Glomerular visceral epithelial cell (primary cell): ENCODE measurements around the gene NUMA1.
A peak's percentile ranks its signal among the peaks of the same experiment; 100 is the strongest.

Source experiments
- DNase-seq: peaks from one replicate; pipeline ENCODE4 v3.0.0-alpha.2; 2016; ENCODE audit errors: extremely low spot score

The NUMA1 gene

DNA sequence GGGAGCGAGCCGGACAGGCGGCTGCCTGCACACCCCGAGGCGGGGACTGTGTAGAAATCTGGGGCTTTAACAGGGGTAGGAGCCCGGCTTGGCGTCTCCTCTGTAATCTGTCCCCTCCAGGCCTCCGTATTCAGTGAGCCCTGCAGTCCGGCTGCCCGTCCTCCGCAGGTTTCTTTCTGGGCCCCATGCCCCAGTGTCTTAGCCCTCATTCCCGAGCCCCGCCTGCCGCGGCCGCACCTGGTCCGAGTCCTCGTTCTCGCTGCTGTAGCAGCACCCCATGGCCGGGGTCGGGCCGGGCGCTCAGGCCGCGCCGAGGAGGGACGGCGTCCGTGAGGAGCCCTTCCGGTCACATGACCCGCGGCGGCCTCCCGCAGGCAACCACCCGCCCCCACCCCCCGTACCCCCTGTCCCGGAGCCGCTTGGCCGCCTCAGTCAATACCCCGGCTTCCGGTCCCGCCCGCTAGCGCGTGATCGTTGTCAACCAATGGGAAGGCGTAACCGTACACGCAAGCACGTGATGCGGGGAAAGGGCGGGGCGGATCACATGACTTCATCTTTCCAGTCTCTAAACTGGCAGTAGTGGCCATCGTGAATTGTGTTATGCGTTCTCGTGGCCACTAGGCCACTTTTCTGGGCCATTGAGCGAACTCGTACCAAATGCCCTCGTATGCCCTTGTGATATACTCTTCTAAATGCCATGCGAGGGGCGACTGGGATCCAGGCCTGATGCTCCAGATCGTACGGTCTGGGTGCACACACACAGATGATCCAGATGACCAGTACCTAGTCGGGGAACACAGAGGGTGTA, 22.8 kb upstream of the NUMA1 start, which contains the start of gene LAMTOR1:
Gene LAMTOR1 (minus strand): TSS at position 352 of the 808 bp plus-strand sequence. CDS start 73 bp downstream, at position 279.
- peak; percentile 98 for DNase-seq

DNA sequence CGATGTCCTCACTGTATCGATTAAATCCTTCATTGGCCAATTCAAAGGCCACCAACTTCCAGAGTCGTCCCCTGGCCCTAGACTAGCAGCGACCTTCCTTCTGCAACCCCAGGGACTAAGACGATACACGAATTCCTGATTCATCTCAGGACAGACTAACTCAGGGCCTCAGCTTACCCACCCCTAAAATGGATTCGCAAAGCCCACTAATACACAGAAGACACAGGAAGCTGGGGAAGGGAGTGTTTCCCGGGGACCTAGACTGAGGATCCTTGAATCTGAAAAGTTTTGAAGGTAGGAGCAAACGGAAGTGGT, 22.2 kb upstream of the NUMA1 start:
- no peak for DNase-seq

DNA sequence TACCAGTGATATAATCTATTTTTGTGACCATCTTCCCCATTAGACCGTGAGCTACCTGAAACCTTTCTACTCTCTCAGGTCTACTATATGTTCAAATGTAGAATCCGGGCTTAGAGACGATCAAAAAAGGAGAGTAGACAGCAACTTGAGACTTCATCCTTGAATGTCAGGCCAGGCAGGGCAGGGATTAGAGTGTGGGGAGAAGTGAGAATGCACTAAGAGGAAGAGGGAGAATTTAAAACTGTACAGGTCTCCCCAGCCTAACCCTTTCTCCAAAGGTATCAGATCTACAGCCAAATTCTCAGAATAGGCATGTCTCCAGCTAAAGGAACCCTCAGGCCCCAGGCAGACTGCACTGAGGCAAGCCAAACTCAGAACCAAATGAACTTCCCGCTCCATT, 21.8 kb upstream of the NUMA1 start:
- no peak for DNase-seq

DNA sequence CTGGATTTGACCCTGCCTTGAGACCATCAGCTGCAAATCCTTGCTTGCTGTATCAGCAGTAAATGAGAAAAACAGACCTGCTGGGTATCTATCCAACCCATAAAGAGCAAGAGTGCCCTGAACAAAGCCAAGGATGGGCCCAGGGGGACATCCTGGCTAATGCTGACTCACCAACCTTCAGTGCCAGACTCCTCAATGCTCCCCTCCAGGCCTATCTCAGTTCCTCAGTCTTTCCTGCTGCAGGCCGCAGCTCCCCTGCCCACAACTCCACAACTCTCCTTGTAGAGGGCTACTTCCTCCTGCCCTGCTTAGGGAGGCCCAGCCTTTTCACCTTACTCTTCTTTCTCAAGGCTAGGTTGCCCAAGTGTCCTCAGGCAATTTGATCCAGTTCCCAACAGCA, 20.1 kb upstream of the NUMA1 start:
- DNase-seq: no peak

DNA sequence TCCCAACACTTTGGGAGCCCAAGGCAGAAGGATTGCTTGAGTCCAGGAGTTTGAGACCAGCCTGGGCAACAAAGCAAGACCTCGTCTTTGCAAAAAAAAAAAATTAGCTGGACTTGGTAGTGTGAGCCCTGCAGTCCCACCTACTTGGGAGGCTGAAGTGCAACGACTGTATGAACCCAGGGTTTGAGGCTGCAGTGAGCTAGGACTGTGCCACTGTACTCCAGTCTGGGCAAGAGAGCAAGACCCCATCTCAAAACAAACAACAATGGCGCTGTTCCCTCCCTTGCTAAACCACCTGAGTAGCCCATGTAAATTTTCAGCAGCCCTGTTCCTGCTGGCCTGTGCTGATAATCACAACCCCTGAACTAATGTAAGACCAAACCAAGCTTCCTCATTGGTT, 19.7 kb upstream of the NUMA1 start:
- DNase-seq: no peak

DNA sequence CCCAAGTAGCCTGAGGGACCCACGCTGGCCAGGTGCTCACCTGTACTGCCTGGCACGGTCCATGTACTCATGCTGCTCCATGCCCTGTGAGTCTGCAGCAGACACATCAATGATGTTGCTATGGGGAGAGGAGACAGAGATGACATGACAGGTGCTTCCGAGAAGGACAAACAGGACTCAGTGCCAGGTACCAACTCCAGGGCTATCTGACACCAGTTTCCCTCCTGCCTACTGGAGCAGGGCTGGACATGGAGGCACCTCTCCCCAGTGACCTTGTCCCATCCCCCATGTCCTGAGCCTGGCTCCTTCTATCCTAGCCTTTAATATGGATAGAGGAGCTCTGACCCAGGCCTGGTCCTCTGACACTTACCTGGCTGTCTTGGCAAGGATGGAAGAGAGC, 18.4 kb upstream of the NUMA1 start:
- no peak for DNase-seq

DNA sequence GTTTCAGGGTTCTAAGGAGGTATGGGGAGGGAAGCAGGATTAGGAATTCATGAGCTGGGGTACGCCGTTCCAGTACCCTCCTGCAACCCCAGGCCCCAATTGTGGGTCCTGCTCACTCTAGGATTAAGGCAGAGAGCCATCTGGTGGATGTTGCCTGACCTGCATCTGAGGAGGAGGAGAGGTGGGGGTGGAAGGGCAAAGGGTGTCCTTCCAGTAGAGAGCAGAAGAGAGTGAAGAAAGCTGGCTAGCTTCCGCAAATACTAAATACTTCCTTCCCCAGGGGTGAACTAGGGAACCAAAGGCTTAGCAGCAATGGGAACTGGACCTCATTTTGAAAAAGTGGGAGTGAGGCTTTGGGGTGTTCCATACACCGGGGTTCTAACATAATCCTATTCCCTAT, 10.9 kb upstream of the NUMA1 start:
- peak; percentile 38 for DNase-seq

DNA sequence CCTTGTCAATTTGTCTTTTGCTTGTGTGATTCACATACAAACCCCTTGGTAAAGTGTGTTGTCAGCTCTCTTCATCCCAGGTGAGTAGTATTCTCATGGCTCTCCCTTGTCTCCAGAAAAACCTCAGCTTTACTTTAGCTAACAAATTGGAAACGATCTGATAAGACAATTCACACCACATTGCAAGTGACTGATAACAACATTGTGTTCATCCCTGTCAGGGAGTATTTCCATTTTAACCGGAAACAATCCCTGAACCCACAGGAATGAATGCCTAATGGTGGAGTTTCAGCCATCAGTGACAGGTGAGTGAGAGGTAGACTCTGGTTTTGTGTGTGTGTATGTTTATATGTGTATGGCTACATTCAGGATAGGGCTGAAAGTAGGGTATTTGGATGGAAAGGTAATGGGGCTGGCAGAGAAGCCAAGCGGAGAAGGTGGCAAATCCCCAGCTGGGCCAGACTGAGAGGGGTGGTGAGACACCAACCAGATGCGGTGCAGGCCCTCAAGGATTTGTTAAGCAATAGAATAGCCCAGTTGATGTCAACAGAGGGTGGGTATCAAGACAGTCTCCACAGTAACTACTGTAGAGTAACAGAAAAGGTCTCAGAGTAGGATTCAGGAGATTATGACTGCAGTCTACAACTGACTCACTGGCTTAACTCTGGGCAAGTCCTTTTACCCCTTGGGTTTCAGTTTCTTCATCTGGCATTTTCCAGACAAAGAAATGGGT, 7.9 kb upstream of the NUMA1 start:
- DNase-seq: no peak

DNA sequence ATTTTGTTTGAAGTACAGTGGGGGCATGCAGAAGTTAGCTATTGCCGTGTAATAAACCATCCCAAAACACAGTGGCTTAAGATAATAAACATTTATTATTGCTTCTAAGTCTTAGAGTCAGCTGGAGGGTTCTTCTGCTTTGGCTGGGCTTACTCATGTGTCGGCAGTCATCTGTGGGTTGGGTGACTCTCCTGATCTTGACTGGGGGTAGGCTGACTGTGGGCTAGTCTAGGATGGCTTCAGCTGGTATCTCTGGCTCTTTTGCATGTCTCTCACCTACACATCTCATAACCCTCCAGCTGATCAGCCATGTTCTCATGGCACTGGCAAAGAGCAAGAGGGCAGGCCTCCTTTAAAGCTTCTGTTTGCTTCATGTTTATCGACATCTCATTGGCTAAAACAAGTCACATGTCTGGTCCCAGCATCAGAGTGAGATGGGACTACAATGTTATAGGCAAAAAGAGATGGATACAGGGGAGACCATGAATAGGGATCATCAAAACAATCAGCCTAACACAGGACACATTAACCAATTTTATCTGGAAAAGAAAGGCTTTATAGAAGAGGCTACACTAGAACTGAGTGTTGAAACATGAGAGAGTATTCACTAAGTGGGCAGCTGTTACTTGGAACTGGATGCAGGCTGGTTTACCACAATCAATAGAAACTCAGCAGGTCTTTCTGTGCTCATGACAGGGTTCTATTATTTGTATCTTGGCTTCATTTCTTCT, 5.4 kb upstream of the NUMA1 start:
- DNase-seq: no peak

DNA sequence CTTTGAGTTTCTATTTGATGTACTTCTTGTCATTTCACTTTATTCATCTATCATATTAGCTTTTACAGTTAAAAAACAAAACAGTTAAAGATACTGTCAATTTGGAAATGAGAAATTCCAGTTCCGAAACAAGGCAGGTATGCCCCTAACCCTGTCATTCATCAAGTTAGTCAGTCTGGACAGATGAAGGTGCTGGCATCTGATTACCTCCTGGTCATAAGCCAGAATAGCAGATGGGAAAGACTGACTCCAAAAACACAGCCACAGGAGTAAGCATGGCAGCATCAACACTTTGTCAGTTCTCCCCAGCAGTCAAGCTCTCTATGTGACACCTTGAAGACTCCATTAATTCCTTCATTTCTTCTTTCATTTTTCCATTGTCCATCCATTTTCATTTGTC, 4.6 kb upstream of the NUMA1 start:
- DNase-seq: no peak

DNA sequence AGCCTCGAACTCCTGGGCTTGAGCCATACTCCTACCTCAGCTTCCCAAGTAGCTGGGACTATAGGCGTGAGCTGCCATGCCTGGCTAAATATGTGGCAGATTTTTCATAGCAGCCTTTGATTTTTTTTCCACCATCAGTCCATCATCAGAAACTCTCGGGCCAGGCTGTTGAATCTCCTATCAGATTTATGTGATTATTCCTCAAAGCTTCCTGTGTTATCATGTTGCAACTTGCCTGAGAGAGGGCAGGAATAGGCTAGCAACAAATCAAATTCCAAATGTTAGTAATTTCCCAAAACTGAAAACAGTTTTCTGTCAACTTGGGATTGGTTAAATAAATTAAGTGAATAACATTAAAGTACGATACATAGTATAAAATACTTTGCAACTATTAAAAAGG, 3.7 kb upstream of the NUMA1 start:
- DNase-seq: no peak

DNA sequence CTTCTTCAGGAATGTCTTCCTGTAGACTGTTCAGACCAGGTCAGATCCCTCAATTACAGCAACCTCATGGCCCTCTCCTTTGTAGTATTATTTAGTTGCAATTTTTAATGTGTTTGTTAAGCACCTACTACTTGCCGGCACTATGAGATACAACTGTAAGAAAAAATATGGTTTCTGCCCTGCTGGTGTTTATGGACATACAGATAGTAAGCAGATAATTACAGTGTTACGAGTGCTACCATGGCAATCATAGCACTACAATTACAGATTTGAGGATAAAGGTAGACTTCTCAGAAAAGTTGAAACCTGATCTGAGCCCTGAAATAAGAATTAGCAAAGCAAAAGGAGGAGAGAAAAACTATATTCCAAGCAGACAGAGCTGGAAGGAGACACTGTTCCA, 3.1 kb upstream of the NUMA1 start:
- DNase-seq: no peak

DNA sequence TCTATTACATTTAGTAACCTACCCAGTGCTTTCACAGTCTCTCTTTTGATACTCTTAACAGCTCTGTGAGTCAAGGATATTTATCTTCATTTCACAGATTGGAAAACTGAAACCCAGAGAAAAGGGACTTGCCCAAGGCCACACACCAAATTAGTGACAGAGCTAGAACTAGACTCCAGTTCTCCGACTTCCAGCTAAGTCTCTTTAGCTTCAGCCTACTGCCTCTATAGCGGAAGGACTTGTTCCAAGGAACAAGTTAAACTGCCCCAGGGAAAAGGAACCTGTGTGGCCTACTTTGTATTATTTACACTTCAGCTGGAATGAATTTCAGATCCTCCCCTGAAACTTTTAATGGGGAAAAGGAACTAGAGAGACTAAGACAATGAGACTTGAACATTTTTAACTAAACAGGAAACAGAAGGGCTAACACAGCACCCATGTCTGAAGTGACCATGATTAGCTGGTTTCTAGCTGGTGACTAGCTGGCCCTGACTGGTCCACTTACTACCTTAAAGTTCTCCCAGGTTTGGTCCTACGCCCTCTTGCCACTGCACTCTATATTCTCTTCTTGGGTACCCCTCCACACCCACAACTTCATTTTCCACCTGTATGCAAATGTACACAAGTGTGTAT, 1.6 kb upstream of the NUMA1 start:
- no peak for DNase-seq

DNA sequence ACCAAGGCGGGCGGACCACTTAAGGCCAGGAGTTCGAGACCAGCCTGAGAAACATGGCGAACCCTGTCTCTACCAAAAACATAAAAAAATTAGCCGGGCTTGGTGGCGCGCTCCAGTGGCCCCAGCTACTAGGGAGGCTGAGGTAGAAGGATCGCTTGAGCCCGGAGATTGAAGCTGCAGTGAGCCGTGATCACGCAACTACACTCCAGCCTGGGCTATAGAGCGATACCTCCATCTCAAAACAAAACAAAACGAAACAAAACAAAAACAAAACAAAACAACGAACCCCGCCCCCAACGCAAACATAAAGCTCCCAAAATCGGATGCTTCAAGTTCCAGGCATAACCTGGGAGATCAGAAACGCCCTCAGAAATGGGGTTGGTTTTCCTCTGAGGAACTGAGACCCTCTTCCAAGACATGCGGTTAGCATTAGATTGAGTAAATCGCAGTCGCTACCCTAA, 872 bp upstream of the NUMA1 start:
- DNase-seq: no peak

DNA sequence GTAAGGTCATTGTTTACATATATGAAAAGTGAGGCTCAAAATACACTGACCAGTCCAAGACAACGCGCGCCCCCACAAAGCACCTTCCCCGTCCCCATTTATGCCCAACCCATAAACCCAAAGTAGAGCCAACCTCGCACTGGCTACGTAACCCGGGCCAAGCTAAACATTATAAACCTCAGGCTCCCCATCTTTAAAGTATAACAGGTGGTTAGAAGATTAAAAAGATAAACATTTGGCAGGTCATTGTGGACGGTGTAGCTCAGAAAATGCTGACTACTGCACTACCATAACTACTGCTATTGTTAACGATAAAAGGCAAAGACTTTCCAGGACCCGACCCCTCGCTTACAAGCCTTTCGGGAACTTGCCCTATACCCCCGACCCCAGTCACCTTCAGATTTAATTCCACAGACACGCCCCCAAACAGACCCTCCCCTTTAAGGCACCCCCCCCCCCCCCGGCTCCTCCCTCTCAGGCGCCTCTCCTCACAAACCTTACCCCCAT, 470 bp downstream of the NUMA1 start:
- DNase-seq: no peak

DNA sequence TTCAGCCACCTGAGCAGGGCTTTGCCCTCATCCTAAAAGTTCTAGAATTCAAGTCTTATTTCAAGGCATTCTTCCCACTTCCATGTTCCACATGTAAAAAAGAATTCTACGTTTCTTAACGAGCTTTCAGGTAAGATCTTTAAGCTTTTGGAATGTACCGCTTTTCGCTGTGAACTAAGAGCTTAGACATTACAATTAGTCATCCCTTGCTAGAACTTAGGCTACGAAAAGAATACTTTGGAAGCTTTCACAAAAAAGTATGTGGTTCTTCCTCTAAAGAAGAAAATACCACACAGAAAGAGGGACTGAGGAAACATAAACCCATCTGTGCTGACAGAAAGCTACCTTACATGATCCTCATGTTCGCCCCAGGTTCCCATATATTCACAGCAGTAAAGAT, 1.9 kb downstream of the NUMA1 start:
- DNase-seq: no peak

DNA sequence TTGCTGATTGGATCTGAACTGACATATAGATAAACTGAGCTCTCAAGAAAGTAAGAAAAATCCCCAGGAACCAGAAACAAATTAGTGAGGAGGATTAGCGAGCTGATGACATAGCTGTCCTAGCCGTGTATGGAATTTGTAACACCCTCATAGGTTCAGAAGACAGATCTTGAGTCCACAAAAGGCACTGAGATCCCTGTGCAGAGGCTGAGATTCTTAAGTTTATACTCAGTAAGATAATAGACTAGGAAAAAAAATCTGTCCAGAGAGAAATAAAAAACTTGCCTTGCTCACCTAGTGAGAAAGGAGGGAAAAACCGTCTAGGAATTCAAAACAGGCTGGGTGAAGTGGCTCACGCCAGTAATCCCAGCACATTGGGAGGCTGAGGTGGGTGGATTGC, 4.6 kb downstream of the NUMA1 start:
- DNase-seq: no peak

DNA sequence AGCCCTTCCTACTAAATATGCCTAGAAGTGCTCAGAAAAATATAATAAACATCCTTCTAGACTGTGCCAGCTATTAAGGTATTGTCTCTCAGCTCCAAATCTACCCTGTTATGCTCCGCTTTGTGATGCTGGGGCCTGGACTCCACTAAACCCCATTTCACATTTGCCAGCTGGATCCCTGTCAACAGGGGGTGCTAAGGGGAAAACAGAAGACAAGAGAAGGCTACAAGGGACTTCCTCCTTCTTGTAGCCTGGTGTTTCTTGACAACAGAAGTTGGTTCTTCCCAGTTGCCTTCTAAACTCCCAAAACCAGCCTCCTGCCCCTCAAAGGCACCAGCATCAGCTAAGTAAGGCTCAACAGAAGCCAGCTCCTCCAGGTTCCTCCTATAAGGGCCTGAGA, 5.2 kb downstream of the NUMA1 start:
- DNase-seq: no peak

DNA sequence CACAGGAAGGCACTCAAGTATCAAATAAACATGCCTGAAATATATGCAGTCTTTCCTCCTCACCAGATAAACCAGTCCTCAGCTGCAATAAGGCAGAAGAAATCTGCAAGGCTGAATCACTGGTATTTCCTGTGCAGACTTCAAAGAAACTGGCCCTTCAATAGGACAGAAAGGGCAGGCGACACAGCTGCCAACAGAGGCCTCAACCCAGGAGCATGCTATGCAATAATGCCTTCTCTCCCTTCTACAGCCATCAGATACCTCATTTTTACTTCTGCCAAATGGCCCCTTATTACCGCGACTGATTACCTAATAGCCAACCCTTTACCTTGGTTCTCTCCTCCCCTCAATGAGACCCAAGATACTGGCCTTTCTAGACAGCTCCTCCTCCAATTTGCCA, 8.0 kb downstream of the NUMA1 start:
- peak; percentile 70 for DNase-seq

DNA sequence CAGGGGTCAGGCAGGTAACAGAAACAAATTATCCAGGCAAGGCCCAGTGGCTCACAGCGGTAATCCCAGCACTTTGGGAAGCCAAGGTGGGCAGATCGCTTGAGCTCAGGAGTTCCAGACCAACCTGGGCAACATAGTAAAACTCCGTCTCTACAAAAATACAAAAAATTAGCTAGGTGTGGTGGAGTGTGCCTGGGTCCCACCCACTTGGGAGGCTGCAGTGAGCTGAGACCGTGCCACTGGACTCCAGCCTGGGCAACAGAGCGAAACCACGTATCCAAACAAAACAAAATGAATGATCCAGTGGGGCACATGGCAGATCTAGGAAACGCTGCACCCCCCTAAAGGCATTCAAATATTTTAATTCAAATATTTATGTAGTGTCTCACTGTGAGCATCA, 9.9 kb downstream of the NUMA1 start:
- peak; percentile 40 for DNase-seq

DNA sequence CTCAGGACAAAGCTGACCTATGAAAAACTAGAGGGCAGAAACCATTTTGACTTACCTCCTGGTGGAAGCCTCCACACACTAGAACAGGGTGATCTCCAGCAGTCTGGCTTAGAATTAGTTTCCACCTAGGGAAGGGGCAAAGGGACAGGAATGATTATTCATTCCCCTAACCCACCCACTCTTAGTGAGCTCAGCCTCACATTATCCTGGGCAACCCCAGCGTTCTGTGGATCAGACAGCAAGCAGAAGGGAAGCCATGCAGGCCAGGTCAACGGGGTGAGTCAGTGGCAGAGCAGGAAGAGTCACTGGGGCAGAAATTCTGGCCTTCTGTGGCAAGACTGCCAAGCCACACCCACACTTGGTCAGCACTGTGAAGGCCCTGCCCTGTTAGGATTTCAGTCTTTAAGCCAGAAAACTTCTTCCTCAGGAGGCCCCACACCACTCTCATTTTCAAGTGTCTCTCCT, 10.5 kb downstream of the NUMA1 start:
- DNase-seq: peak; percentile 87

DNA sequence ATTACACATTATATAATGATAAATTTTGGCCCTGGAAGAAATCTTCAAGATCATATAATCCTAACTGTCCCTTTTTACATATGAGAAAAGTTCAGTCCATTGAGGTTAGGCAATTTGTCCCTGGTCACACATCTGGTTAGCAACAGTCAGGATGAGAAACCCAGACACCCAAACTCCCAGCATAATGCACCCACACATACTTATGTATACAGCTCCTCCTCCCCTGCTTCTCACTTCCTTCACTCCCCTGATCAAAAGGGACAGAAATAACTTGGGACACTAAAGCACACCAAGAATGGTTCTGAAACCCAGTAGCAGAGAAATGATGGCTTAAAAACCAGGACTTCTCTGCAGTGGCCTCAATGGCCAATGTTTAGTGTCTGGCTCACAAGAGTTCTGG, 11.1 kb downstream of the NUMA1 start:
- peak; percentile 13 for DNase-seq
